HCT116 (cell line): ENCODE measurements around the gene DOCK2.
"Not testable (repeated sequence)": the region's sequence is repeated elsewhere in the genome, so short reads cannot be mapped to it uniquely, and the experiment has no call there.

ENCODE experiments used
- EZH2phosphoT487 ChIP-seq: fragments of 200-600 bp; IDR thresholded peaks from 2 replicates; pipeline ENCODE4 v1.6.1; 2018; ENCODE audit warnings: antibody characterized with exemption, borderline replicate concordance
- JUND ChIP-seq: IDR thresholded peaks from 2 replicates; pipeline ENCODE4 v1.6.1; 2012
- POLR2A ChIP-seq: IDR thresholded peaks from 2 replicates; pipeline ENCODE4 v1.7.0; 2011; ENCODE audit warnings: borderline replicate concordance; ENCODE audit not compliant: insufficient read depth, insufficient read length; ENCODE audit errors: extremely low read depth
- REST ChIP-seq: IDR thresholded peaks from 2 replicates; pipeline ENCODE4 v1.6.1; 2012; ENCODE audit warnings: low read depth
- SIN3A ChIP-seq: IDR thresholded peaks from 2 replicates; pipeline ENCODE4 v1.6.1; 2012; ENCODE audit warnings: low read depth
- TF ChIP-seq, protein P1 (sequence below), 3 experiments: fragments of 200-600 bp in 1 of 3; sonication (generic) in 1 of 3; IDR thresholded peaks in 2 of 3; conservative IDR thresholded peaks in 1 of 3; 2 replicates each; pipeline ENCODE4 v1.5.1; 2012 to 2017; ENCODE audit warnings: low read depth in 2 of 3, low read length in 2 of 3, antibody characterized with exemption in 1 of 3, borderline replicate concordance in 1 of 3, control low read depth in 1 of 3, mild to moderate bottlenecking in 1 of 3, mixed read lengths in 1 of 3, mixed run types in 1 of 3, moderate library complexity in 1 of 3; ENCODE audit not compliant: insufficient read depth in 1 of 3
- TF ChIP-seq, protein P2 (sequence below): IDR thresholded peaks from 2 replicates; pipeline ENCODE4 v1.6.1; 2012

- TF ChIP-seq SIN3A, REST, POLR2A, EZH2phosphoT487, JUND: not testable (repeated sequence)
- TF ChIP-seq, protein P1, sequence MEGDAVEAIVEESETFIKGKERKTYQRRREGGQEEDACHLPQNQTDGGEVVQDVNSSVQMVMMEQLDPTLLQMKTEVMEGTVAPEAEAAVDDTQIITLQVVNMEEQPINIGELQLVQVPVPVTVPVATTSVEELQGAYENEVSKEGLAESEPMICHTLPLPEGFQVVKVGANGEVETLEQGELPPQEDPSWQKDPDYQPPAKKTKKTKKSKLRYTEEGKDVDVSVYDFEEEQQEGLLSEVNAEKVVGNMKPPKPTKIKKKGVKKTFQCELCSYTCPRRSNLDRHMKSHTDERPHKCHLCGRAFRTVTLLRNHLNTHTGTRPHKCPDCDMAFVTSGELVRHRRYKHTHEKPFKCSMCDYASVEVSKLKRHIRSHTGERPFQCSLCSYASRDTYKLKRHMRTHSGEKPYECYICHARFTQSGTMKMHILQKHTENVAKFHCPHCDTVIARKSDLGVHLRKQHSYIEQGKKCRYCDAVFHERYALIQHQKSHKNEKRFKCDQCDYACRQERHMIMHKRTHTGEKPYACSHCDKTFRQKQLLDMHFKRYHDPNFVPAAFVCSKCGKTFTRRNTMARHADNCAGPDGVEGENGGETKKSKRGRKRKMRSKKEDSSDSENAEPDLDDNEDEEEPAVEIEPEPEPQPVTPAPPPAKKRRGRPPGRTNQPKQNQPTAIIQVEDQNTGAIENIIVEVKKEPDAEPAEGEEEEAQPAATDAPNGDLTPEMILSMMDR (IDR thresholded peaks at IDR 0.05 in 2 of 3, conservative IDR thresholded peaks at IDR 0.05 in 1 of 3; ENCODE audit: borderline replicate concordance in 1 of 3, insufficient read depth in 1 of 3, low read depth in 2 of 3, low read length in 2 of 3), result not testable (repeated sequence)
- TF ChIP-seq, protein P2, sequence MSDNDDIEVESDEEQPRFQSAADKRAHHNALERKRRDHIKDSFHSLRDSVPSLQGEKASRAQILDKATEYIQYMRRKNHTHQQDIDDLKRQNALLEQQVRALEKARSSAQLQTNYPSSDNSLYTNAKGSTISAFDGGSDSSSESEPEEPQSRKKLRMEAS, result not testable (repeated sequence)
Observed at GRCh38 chr5:169752566-169752965, 115.5 kb downstream of the DOCK2 start.
